GM23338 (cell line): ENCODE data around the gene ELAPOR1.

ENCODE experiments used
- EZH2 ChIP-seq: fragments of 200-600 bp; sonication (generic); IDR thresholded peaks from one replicate; pipeline ENCODE4 v1.8.0; 2017; ENCODE audit warnings: antibody characterized with exemption, mild to moderate bottlenecking, low read depth; ENCODE audit not compliant: unreplicated experiment
- POLR2AphosphoS5 ChIP-seq: IDR thresholded peaks from 2 replicates; pipeline ENCODE4 v1.6.1; 2016; ENCODE audit warnings: antibody characterized with exemption, low read depth
- TF ChIP-seq, protein P1 (sequence below), 2 experiments: fragments of 200-600 bp in 1 of 2; sonication (generic) in 1 of 2; conservative IDR thresholded peaks; 2 replicates each; pipeline versions ENCODE4 v1.5.1 to v1.6.1; 2016 to 2017; ENCODE audit warnings: antibody characterized with exemption in 2 of 2, low read depth in 2 of 2, mild to moderate bottlenecking in 2 of 2, moderate library complexity in 1 of 2

DNA sequence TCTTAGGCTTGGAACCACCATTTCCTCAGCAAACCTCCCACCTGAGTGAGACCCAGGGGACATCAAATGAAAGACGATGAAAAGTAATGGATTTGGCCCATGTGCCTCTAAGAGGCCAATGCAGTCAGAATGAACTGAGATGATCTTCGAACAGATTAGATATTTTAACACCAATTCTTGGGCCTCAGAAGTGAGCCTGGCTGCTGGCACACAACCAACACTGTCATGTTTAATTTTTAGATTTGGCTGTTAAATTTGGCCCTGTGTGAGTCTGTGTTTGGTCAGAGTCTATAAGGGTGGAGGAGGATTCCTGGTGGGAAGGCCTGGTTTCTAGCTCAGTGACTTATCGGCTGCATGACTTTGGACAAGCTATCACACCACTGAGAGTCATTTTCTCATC lies 45.4 kb downstream of the ELAPOR1 start:
- TF ChIP-seq, protein P1, sequence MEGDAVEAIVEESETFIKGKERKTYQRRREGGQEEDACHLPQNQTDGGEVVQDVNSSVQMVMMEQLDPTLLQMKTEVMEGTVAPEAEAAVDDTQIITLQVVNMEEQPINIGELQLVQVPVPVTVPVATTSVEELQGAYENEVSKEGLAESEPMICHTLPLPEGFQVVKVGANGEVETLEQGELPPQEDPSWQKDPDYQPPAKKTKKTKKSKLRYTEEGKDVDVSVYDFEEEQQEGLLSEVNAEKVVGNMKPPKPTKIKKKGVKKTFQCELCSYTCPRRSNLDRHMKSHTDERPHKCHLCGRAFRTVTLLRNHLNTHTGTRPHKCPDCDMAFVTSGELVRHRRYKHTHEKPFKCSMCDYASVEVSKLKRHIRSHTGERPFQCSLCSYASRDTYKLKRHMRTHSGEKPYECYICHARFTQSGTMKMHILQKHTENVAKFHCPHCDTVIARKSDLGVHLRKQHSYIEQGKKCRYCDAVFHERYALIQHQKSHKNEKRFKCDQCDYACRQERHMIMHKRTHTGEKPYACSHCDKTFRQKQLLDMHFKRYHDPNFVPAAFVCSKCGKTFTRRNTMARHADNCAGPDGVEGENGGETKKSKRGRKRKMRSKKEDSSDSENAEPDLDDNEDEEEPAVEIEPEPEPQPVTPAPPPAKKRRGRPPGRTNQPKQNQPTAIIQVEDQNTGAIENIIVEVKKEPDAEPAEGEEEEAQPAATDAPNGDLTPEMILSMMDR (conservative IDR thresholded peaks at IDR 0.05; ENCODE audit: low read depth in 2 of 2), result no peak
- TF ChIP-seq POLR2AphosphoS5 (no peak), EZH2 (no peak)
